ENCODE results near the gene NCOA7. TPM values are rescaled to one million over a fixed set of nuclear protein-coding genes. Genes with fewer than 3 reads are reported as not detected.

Gene NCOA7
- total RNA-seq, 1 donor from 2014 or later, result 69.0 TPM

DNA sequence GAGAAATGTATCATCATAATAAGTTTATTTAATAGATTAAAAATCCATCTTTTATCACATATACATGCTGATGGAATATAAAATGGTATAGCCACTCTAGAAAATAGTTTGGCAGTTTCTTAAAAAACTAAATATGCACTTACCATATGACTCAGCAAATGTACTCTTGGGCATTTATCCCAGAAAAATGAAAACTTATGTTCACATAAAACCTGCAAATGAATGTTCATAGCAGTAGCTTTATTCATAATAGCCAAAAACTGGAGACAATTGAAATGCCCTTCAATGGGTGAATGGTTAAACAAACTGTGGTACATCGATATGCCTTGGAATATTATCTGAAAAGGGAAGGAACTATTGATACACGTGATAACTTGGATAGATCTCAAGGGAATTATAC lies 6.4 kb upstream of the NCOA7 start:
- ATAC-seq, result no peak
- no peak for DNase-seq (ENCODE audit: low spot score)
- intact Hi-C loops (cut with DNase I), result loop anchor here (10.0 kb wide), 1 partner anchor 170 kb away; the partner anchor contains the start of gene HINT3

DNA sequence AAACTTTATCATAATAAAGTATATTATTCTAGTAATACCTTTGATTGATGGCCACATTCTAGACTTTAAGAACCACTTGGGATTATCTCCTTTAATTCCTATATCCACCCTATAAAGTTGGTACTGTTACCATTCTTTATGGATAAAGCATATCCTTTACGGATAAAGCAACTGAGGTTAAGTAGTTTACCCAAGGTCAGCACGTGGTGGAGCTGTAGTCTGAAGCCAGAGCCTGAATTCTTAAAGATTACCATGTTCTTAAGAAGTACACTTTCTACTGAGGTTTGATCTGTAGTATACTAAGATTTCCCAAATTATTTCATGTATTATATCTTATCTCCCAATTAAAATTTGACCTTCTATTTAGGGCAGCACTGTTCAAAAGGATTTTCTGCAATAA lies 3.0 kb upstream of the NCOA7 start:
- ATAC-seq, result no peak
- no peak for DNase-seq (ENCODE audit: low spot score)
- intact Hi-C loops (cut with DNase I), result loop anchor here (10.0 kb wide), 1 partner anchor 167 kb away; the partner anchor contains the start of gene HINT3

DNA sequence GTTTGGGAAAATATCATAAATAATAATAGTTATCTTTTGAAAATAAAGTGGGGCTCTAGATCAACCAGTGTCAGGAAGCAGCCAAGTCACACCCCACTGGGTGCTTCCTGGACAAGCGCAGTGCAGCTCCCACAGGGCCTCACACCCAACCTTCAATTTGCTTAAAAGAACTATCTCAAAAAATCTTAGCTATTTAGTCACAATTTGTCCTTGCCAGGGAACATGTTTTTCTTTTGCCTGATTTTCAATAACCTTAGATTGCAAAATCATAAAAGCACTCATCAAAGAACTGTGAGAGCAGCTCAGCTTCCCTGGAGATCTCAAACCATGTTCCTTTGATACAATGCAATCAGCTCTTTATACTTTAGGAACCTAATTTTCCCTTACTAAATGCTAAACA lies 1.6 kb upstream of the NCOA7 start:
- DNase-seq (ENCODE audit: low spot score), result no peak
- intact Hi-C loops (cut with DNase I), result loop anchor here (10.0 kb wide), 1 partner anchor 166 kb away; the partner anchor contains the start of gene HINT3
- peak; percentile 65 for ATAC-seq

DNA sequence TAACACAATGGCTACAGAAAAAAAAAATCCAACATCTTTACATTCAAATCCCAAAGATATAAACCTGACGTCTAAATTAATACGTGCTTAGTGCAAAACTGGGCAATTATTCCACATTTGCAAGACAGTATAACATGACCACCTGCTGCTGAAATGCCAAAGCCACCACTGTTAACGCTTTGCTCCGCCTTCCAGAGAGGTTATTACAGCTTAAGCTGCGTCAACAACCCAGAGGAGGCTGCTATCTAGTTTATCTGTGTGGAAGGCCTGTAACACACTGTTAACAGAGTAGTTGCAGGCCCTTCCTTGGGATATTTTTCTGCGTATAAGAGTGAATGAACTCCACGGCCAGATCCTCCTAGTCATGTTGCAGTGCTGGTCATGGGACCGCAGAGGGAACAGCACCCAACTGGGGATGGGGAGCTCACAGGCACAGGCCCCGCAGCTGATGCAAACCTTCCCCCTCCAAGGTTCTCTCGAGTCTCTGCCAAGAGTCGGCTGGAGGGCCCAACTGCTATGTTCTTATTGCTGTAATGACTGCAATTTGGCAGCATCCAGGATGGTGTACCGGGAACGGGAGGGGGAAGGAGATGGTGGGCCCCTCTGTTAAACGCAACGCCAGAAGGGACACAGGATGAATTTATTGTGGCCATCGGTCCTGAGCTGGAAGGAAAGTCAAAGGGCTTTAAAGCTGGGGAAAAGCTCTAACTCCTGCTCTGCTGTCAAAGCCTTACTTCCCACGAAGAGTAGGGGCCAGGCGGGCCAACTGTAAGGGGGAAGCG lies 993 bp upstream of the NCOA7 start:
- intact Hi-C loops (cut with DNase I), result loop anchor here (10.0 kb wide), 1 partner anchor 165 kb away; the partner anchor contains the start of gene HINT3
- peak; percentile 45 for ATAC-seq
- DNase-seq (ENCODE audit: low spot score), result peak; percentile 71

DNA sequence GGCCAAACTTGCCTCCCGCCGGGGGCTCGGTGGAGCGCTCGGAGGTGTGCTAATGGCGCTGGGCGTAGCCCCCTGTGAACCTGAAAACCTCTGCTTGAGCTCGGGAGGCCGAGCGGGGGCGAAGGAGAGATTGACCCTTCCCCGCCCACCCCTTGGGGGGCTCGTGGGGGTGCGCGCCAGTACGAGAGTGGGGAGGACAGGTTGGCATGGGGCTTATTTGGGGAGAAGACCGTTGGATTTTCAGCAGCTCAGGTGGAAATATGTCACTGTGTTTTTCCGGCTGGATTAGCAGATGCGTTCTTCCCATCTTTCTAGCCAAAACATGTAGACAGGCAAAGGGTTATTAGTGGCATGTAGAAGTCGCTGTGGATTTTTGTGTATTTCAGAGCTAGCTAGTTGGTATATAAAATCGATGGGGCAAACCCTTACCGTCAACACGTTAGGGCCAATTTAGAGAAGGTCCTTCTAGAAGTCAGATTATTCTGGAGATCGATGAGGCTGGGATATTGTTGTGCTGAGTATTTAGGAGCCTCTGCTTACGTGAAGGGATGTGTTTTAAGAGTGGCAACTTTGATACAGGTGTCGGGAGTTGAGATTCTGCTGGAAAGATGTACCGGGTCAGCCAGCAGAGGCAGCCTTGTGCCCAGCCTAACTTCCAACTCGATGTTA lies 525 bp downstream of the NCOA7 start:
- intact Hi-C loops (cut with DNase I), result no loop called here
- DNase-seq (ENCODE audit: low spot score) (no peak), ATAC-seq (peak; percentile 57)

DNA sequence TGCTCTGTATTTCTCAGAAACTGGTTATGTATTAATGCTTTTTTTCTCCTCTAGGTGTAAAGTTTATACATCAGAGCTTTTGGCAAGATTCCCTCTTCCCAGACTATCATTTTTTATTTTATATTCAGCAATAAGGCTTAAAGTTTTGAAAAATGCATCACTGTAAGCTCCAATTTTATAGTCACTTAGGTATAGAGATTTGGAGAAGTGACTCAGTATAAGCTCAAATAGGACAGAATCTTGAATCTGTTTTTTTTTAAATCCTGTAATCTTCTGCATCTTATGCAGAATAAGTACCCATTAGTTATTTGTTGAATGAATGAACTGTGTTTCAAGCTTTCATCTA lies 1.0 kb downstream of the NCOA7 start:
- DNase-seq (ENCODE audit: low spot score) (no peak), ATAC-seq (no peak)
- intact Hi-C loops (cut with DNase I), result no loop called here

DNA sequence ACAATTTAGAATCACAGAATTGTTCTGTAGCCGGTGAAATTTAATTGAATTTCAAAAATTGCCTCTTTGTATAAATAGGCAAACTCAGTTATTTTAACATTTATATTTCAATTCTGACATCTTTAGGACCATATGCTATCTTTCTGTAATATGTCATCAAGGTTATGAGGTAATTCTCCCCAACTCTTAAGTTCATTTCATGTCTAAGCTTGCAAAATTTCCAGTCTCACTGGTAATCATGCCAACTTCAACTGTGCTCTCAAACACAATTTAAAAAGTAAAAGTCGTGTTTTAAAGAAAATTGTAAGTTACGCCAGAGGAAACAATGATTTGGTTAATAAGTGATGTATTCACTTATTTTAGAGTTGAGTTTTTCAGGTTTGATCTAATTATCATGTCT lies 1.4 kb downstream of the NCOA7 start:
- no peak for ATAC-seq
- intact Hi-C loops (cut with DNase I), result no loop called here
- DNase-seq (ENCODE audit: low spot score), result no peak

DNA sequence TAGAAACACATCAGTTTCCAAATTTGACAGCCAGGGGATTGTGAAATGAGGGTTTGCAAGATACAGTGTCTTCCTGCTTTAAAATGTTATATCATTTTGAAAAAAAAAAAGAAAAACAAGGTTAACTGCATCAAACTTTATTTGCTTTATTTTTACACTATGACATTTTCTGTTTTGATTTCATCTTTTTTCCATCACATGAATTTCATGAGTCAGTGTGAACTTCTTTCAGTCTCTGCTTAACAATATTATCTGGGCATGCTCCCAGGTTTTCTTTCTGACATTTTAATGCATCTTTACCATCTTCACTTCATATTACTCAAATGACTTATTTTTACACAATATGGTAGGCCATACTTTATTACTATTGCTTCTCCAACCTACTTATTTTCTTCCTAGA lies 1.9 kb downstream of the NCOA7 start:
- intact Hi-C loops (cut with DNase I), result no loop called here
- ATAC-seq (no peak), DNase-seq (ENCODE audit: low spot score) (no peak)

DNA sequence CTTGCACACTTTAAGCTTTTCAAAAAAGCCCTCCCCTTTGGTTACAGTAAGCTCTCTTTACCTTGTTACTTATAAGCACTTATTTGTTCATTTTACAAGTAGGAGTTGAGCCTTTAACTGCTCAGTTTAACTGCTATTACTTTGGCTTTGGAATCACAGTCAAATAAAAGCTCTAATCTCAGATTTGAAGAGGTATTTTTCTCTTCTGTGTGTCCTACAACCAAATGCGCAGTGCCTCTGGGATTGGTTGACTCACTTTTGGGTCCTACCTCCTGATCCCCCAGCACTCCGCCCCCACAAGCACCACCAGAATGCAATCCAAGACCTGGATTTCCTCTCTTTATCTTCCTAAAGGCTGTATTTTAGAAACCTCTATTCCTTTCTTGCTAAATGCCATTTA lies 2.5 kb downstream of the NCOA7 start:
- intact Hi-C loops (cut with DNase I), result no loop called here
- DNase-seq (ENCODE audit: low spot score) (no peak), ATAC-seq (no peak)

DNA sequence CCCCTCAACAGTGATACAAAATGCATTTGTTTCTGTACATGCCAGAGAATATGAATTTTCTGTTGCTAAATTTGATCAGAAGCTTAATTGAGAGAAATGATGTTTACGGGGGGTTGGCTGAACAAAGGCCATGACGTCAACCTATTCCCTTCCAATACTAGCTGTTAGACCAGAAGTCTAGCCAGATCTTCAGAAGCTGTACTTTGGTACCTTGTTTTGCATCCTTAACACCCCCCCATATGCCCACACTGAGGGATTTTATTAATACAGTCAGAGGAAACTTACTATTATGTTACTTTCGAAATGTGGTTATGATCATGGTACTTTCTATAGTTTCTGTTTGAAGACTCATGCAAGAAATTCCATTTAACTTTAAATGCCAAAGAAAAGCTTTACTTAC lies 3.1 kb downstream of the NCOA7 start:
- ATAC-seq, result no peak
- intact Hi-C loops (cut with DNase I), result no loop called here
- no peak for DNase-seq (ENCODE audit: low spot score)

DNA sequence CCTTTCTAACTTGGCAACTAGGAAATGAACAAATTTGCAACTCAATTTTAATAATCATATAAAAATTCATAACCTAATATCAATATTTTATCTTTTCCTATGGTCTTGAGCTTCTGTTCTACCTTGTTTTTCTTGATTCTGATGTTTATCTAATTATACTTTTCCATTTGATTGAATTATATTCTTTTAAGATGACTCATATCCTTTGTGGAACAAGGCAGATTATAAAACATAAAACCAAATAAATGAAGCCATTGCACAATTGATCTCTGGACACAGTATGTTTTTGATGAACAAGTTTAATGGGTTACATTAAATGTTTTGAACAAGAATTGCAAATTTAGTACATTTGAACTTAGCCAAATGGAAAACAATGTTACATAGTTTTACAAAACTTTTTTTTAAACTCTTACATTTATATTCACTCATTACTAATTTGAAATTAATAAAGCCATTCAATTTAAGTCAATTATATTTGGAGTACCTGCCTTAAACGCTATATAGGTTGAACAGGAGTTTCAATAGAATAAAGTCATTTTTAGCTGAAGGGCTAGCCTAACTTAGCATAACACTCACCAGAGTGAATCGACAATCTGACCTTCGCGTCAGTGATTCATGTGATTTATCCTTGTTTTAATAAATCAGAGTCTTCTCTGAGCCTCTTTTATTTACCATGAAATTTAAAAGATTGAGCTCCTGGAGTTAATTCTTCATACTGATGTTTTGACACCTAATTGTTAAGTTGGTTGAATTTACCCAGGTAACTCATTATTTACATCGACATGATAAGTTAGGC lies 3.8 kb downstream of the NCOA7 start:
- no peak for ATAC-seq
- intact Hi-C loops (cut with DNase I), result no loop called here
- no peak for DNase-seq (ENCODE audit: low spot score)

DNA sequence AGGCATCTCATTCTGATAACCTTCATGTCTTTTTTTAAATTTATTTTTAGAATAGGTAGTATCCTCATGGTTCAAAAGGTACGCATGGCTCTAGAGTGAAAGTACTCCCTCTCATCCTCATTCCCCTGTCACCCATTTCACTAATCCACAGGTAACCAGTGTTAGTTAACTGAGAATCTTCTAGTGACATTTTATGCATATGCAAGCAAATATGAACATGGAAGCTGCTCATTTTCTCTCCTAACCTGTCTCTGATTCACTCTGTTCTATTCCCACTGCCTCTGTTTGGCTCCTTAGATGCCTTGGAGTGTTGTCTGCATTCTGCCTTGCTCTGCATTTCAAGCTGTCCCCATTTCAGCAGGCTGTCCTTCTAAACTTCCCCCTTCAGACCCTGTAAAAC lies 4.5 kb downstream of the NCOA7 start:
- intact Hi-C loops (cut with DNase I), result no loop called here
- ATAC-seq (no peak), DNase-seq (ENCODE audit: low spot score) (no peak)

DNA sequence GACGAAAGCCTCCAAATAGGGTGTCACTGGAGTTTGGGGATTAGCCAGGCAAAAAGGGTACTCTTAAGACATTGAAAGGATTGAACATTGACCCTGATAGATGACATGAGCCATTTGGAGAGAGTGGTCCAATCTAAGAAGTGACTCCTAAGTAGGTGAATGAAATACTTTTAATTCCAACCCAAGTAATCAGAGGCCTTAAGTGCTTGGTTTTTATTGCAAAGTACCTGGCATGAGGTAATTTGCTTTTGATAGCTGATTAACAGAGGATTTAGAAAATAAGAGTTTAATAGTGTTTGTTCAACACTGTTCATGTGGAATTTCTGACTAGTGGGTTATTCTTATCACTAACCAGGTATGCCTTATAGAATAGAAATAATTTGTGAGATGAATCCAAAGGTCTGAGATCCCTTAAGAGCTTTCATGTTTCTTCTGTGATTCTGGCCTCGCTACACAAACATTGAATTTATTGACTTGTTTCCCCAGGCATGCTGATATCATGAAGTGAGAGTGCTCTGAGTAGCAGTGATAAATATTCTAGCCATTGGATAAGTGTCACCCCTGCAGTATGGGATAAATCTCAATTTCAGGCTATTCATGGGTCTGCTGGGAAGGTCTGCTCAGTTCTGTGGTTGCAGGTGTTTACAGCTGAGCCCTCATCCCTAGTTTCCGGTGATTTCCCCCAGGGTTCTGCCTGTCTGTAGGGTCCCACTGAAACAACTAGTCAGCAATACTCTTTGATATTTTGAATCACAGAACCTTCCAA lies 6.5 kb downstream of the NCOA7 start:
- DNase-seq (ENCODE audit: low spot score) (no peak), ATAC-seq (no peak)
- intact Hi-C loops (cut with DNase I), result no loop called here

DNA sequence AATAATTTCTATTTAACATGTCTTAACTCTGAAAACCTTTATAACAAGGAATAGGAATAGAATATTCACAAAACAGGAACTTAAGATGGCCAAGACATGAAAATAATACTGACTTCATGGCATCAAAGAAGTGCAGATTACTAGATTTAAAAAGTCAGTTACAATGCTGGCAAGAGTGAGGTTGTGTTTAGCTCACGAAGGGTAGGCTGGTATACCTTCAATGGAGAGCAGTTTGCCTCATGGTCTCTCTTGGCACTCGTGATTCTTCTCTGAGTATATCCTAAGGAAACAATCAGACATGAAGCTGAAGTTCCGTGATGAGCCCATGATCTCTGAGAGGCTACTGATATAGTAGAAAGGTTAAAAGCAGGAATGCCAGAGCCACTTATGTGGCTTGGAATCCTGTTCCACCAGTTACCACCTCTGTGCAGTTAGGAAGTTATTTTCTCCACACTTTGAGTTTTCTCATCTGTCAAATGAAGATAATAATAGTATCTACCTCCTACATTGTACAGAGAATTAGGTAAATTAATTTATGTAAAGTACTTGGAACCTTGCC lies 7.2 kb downstream of the NCOA7 start:
- intact Hi-C loops (cut with DNase I), result no loop called here
- no peak for ATAC-seq

DNA sequence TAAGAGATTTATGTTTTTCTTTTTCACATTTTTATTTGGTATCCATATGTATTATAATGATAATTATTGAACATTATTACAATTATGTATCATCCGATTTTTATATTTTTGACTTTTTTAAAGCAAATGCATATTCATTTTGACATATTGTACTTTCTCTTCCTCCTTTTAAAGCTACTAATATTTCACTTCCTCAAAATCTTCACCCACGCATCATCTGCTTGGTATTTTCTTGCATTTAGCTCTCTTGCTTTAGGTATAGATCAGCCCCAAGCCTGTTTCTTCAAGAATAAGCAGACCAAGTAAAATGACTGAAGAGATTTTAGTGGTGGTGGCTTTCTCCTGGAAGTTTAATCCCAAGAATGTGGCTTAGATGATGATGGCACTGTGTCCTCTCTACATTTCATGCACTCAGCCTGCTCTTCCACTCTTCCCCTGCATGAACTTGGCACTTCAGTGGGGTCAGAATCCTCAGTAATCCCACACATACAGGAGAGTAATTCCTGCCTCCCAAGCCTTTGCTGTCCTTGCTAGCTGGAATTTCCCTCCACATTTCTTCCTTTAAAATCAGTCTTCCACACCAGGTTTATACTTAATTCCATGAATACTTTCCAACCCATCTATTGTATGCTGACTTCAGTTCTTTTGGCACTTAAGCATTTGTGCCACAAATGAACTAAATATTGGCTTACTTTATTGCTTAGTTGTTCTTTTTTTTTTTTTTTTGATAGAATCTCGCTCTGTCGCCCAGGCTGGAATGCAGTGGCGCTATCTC lies 8.2 kb downstream of the NCOA7 start:
- intact Hi-C loops (cut with DNase I), result no loop called here
- peak; percentile 38 for ATAC-seq
- DNase-seq (ENCODE audit: low spot score), result no peak

More for the DNA sequence above, 7.2 kb downstream of the NCOA7 start:
- no peak for DNase-seq (ENCODE audit: low spot score)

DNA sequence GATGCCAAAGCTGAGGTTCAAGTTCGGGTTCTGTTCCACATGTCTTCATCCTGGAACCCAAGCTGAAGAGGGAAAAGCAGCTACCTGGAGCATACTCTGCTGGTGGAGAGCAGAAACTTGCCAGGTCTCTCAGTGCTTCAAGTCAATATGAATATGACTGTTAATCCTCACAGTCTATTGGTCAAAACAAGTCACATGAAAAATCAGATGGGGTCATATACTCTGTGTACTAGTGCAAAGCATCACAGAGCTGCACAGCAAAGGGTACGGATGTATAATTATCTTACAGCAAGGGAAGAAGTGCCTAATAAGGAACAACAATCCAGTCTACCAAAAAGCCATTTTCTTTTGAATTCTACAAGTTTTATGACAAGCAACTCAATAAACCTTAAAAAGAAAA lies 11.6 kb downstream of the NCOA7 start:
- intact Hi-C loops (cut with DNase I), result no loop called here
- ATAC-seq, result no peak
- DNase-seq (ENCODE audit: low spot score), result no peak

DNA sequence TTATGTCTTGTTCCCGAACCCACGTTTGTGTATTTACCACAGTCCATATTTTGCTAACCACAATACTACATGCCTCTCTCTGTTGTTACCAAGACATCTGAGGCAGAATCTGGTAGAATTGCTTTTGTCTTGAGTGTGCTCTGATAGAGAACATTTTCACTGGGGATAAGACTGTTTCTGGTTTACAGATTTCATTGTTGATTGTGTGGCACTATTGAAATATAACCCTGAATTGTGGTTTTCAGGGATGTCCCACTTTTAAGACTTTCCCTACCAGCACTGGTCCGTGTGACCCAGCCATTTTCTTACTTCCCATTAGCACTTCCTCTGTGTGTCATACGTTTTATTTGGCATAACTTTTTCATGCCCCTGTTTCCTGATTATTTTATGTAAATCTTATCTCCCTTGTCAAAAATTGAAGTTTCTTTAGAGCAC lies 12.2 kb downstream of the NCOA7 start:
- intact Hi-C loops (cut with DNase I), result no loop called here
- no peak for DNase-seq (ENCODE audit: low spot score)
- ATAC-seq, result peak; percentile 52

DNA sequence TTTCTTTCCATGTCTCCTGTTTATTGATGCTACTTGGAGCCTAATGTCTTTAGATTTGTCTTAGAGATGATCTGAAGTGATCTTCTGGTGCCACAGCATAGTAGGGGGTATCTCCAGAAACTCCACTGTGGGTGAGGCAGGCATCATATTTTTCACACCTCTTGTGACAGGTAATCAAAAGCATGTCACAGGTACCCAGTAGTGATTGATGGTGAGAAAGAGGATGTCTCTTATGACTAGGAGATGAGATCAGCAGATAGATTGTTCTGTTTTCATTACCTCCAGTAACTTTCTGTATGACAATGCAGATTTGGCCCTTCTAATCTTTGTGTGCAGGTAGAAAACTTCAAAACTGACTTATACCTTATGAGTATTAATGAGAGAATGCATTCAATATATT lies 13.5 kb downstream of the NCOA7 start:
- ATAC-seq, result no peak
- DNase-seq (ENCODE audit: low spot score), result no peak
- intact Hi-C loops (cut with DNase I), result no loop called here

Measured in sciatic nerve (tissue), 2 donors.